B cell (primary cell): ENCODE measurements around the gene HAGHL. TPM values are rescaled to one million over a fixed set of nuclear protein-coding genes. Genes with fewer than 3 reads are reported as not detected.

Experiments used
- ATAC-seq: fragments of 200-7000 bp; cut with Tn5 transposase; one replicate; pipeline ENCODE4 v1.10.0; 2021; ENCODE audit warnings: low read depth, mild to moderate bottlenecking, moderate number of reproducible peaks, moderate library complexity
- CTCF ChIA-PET: fragments of 350-600 bp; sonication (Branson Sonifier 250); formaldehyde crosslinking; loops from one replicate; lab custom pipeline; 2021; ENCODE audit warnings: antibody characterized with exemption, inconsistent platforms; lab: Charles Lee
- POLR2A ChIA-PET: fragments of 350-600 bp; sonication (Branson Sonifier 250); formaldehyde crosslinking; loops from one replicate; lab custom pipeline; 2021; ENCODE audit warnings: antibody characterized with exemption; lab: Charles Lee
- DNase-seq: peaks from one replicate; pipeline ENCODE4 v3.0.0; 2013
- H2AFZ ChIP-seq: 2 replicates; pipeline ENCODE4 v1.6.1; 2012; ENCODE audit warnings: mild to moderate bottlenecking, low read depth, low read length; ENCODE audit not compliant: insufficient read depth, poor library complexity, severe bottlenecking
- H3K27ac ChIP-seq, 2 donors: 1 replicate in 1 of 2; 2 replicates in 1 of 2; pipeline ENCODE4 v1.5.1; 2012 to 2013; ENCODE audit warnings: low read length in 2 of 2, mild to moderate bottlenecking in 2 of 2, moderate library complexity in 1 of 2
- H3K27me3 ChIP-seq, 4 experiments: fragments of 200-600 bp in 1 of 4; sonication (generic) in 1 of 4; replicated peaks in 1 of 4; 1 replicate in 2 of 4; 2 replicates in 2 of 4; pipeline versions ENCODE4 v1.6.1 to v1.7.0; 2013 to 2016; ENCODE audit warnings: low read length in 3 of 4, mild to moderate bottlenecking in 2 of 4, mixed read lengths in 1 of 4, moderate library complexity in 1 of 4; ENCODE audit not compliant: insufficient read depth in 4 of 4, control insufficient read depth in 3 of 4; ENCODE audit errors: control extremely low read depth in 1 of 4
- H3K36me3 ChIP-seq, 2 experiments: replicated peaks in 1 of 2; 1 replicate in 1 of 2; 2 replicates in 1 of 2; pipeline versions ENCODE4 v1.6.1 to v1.7.1; 2013; ENCODE audit warnings: low read length in 1 of 2; ENCODE audit not compliant: insufficient read depth in 2 of 2, control insufficient read depth in 1 of 2; ENCODE audit errors: control extremely low read depth in 1 of 2, extremely low read depth in 1 of 2
- H3K4me1 ChIP-seq, 2 donors: fragments of 200-600 bp in 1 of 2; sonication (generic) in 1 of 2; 1 replicate in 1 of 2; 2 replicates in 1 of 2; pipeline versions ENCODE4 v1.5.1 to v1.6.1; 2013 to 2017; ENCODE audit warnings: low read length in 2 of 2; ENCODE audit not compliant: control insufficient read depth in 2 of 2, insufficient read depth in 2 of 2
- H3K4me2 ChIP-seq: replicated peaks from 2 replicates; pipeline ENCODE3; 2012; ENCODE audit warnings: mild to moderate bottlenecking, low read depth, low read length; ENCODE audit not compliant: poor library complexity, severe bottlenecking
- H3K4me3 ChIP-seq, 5 experiments: fragments of 200-600 bp in 1 of 5; sonication (generic) in 1 of 5; 1 replicate in 3 of 5; 2 replicates in 2 of 5; pipeline versions ENCODE4 v1.5.1 to v1.7.0; 2011 to 2016; ENCODE audit warnings: low read length in 4 of 5, mild to moderate bottlenecking in 4 of 5, low read depth in 2 of 5, control low read depth in 1 of 5, moderate library complexity in 1 of 5; ENCODE audit not compliant: insufficient read depth in 1 of 5; ENCODE audit errors: control extremely low read depth in 1 of 5, extremely low read depth in 1 of 5
- H3K79me2 ChIP-seq: fragments of 200-600 bp; sonication (generic); one replicate; pipeline ENCODE4 v1.6.0; 2016; ENCODE audit warnings: low read length; ENCODE audit not compliant: control insufficient read depth, insufficient read depth
- H3K9ac ChIP-seq: fragments of 200-600 bp; sonication (generic); 2 replicates; pipeline ENCODE4 v1.6.1; 2017; ENCODE audit warnings: mild to moderate bottlenecking, low read length, moderate library complexity
- H3K9me3 ChIP-seq, 3 donors: one replicate each; pipeline versions ENCODE4 v1.6.1 to v1.7.1; 2013; ENCODE audit warnings: low read length in 2 of 3; ENCODE audit not compliant: control insufficient read depth in 2 of 3, insufficient read depth in 1 of 3; ENCODE audit errors: control extremely low read depth in 1 of 3
- H4K20me1 ChIP-seq: 2 replicates; pipeline ENCODE4 v1.6.0; 2012; ENCODE audit warnings: mild to moderate bottlenecking, low read length; ENCODE audit not compliant: insufficient read depth, control insufficient read depth, poor library complexity, severe bottlenecking
- H3K27ac Mint-ChIP-seq: one replicate; pipeline ENCODE4 v1.8.0; 2021; ENCODE audit warnings: mixed read lengths
- H3K27me3 Mint-ChIP-seq: one replicate; pipeline ENCODE4 v1.8.0; 2021; ENCODE audit warnings: mixed read lengths
- H3K4me1 Mint-ChIP-seq: one replicate; pipeline ENCODE4 v1.8.0; 2021; ENCODE audit warnings: mixed read lengths
- H3K4me3 Mint-ChIP-seq: one replicate; pipeline ENCODE4 v1.8.0; 2021; ENCODE audit warnings: mixed read lengths
- H3K9me3 Mint-ChIP-seq: one replicate; pipeline ENCODE4 v1.8.0; 2022; ENCODE audit warnings: mixed read lengths; ENCODE audit not compliant: insufficient read depth
- CTCF ChIP-seq: fragments of 200-600 bp; IDR thresholded peaks from one replicate; pipeline ENCODE4 v1.8.0; 2022; ENCODE audit warnings: antibody characterized with exemption, mild to moderate bottlenecking
- EZH2 ChIP-seq: IDR thresholded peaks from 2 replicates; pipeline ENCODE4 v1.6.1; 2012; ENCODE audit warnings: borderline replicate concordance, low read depth, mild to moderate bottlenecking, moderate library complexity, low read length; ENCODE audit not compliant: insufficient read depth, poor library complexity, severe bottlenecking
- WGBS: methylation state at CpG from one replicate; pipeline ENCODE4 v1.1.5; 2013; ENCODE audit warnings: missing lambda C conversion rate; ENCODE audit not compliant: insufficient coverage; 5-methylcytosine and 5-hydroxymethylcytosine counted together
- intact Hi-C: fragments of 100-400 bp; cut with micrococcal nuclease; formaldehyde crosslinking; loops from one replicate; pipeline ENCODE4 v1.10.0; 2022
- polyA plus RNA-seq: library from polyadenylated mRNA; depleted of rRNA; stranded (reverse); fragments of >200 nt; gene quantifications from 2 replicates; pipeline ENCODE4 v1.2.3, GENCODE V29; 2012
- total RNA-seq, 2 donors: library from RNA; stranded (reverse); fragments of 120-200 nt in 1 of 2; gene quantifications; 1 replicate in 1 of 2; 2 replicates in 1 of 2; pipeline versions ENCODE4 v1.2.3 to v1.2.4, GENCODE V29; 2013 to 2022

HAGHL gene
- total and polyA plus RNA-seq, 2 donors (not counting 1 experiment from before 2014, with no cell fraction given), result 32.3 to 87.1 TPM

GRCh38 chr16:727291-727977 lies 528 bp downstream of the HAGHL start:
- Mint-ChIP-seq H3K4me3 (peak overlapping the region; percentile 69), H3K4me1 (peaks cover 19% of the 10 kb centered on the region), H3K27ac (no peak overlapping the region), H3K9me3 (no peaks in the 10 kb centered on the region), H3K27me3 (no peaks in the 10 kb centered on the region)
- intact Hi-C loops, result loop anchor here (1.0 to 5.0 kb wide), 2 partner anchors 61 to 885 kb away; partner anchors contain the start of genes CHTF18, CRAMP1, IFT140 and RPUSD1
- ATAC-seq (peak; percentile 21), DNase-seq (peak; percentile 69)
- Histone ChIP-seq H3K4me2 (peak overlapping the region; percentile 97), H3K9ac (peak overlapping the region; percentile 86), H3K36me3 (peaks cover 0 to 13% of the 10 kb centered on the region in 2 experiments), H3K27ac (peak overlapping the region; percentile 73 to 87), H3K27me3 (no peaks in the 10 kb centered on the region), H4K20me1 (peaks cover 14% of the 10 kb centered on the region), H3K4me3 (peak overlapping the region; percentile 42 to 81 (median 70)), H3K79me2 (no peaks in the 10 kb centered on the region), H3K9me3 (no peaks in the 10 kb centered on the region), H3K4me1 (peaks cover 10 to 28% of the 10 kb centered on the region in 2 donors), H2AFZ (peak overlapping the region; percentile 62)
- ChIA-PET POLR2A (interaction anchor here (1.2 to 1.5 kb wide), 3 partner anchors 8 to 13 kb away, joined by 8 to 11 read pairs (median 11); partner anchors contain the start of gene CIAO3), CTCF (interaction anchor here (0.8 to 1.8 kb wide), 6 partner anchors 9 to 57 kb away, joined by 3 to 5 read pairs (median 4); partner anchors contain the start of gene CIAO3)
- under 1% methylated on average over 61 of the region's 61 CpGs for WGBS
- TF ChIP-seq EZH2 (no peak), CTCF (no peak)
